OCI-LY1 (cell line): Measurements from ENCODE around the gene RPS6KA2.

Experiments used
- EZH2 ChIP-seq: fragments of 200-600 bp; sonication (generic), shearing (Covaris generic); IDR thresholded peaks from 2 replicates; pipeline ENCODE4 v1.8.0; 2017; ENCODE audit warnings: borderline replicate concordance, mixed run types, mild to moderate bottlenecking, antibody characterized with exemption, low read length, moderate library complexity, mixed read lengths
- TF ChIP-seq, protein P1 (sequence below): fragments of 200-600 bp; sonication (generic), shearing (Covaris generic); IDR thresholded peaks from 2 replicates; pipeline ENCODE4 v1.5.1; 2017; ENCODE audit warnings: mild to moderate bottlenecking, antibody characterized with exemption, low read length, moderate library complexity, mixed read lengths

DNA sequence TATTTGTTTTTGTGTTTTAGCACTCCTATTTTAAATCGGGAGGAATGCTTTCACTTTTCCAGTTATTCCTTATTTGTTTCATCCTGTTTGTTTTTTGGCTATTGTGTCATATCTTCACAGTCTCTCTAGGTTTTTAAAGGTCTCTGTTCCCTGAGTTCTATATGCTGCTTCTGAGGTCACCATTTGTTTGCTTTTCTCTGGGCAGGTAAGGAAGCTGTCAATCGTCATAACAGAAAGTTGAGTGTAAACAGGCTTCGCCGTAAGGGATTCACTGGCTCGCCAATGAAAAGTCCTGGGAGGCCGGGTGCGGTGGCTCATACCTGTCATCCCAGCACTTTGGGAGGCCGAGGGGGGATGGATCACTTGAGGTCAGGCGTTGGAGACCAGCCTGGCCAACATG, 48.7 kb upstream of the RPS6KA2 start:
- TF ChIP-seq, protein P1, sequence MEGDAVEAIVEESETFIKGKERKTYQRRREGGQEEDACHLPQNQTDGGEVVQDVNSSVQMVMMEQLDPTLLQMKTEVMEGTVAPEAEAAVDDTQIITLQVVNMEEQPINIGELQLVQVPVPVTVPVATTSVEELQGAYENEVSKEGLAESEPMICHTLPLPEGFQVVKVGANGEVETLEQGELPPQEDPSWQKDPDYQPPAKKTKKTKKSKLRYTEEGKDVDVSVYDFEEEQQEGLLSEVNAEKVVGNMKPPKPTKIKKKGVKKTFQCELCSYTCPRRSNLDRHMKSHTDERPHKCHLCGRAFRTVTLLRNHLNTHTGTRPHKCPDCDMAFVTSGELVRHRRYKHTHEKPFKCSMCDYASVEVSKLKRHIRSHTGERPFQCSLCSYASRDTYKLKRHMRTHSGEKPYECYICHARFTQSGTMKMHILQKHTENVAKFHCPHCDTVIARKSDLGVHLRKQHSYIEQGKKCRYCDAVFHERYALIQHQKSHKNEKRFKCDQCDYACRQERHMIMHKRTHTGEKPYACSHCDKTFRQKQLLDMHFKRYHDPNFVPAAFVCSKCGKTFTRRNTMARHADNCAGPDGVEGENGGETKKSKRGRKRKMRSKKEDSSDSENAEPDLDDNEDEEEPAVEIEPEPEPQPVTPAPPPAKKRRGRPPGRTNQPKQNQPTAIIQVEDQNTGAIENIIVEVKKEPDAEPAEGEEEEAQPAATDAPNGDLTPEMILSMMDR, result no peak
- no peak for TF ChIP-seq EZH2
